Measurements from ENCODE around the gene CFAP119. TPM values are rescaled to one million over a fixed set of nuclear protein-coding genes. Genes with fewer than 3 reads are reported as not detected.

The CFAP119 gene
- total and polyA plus RNA-seq, 9 of the 15 experiments (the other 6 are each of a cell fraction or from before 2014, with no cell fraction given), result 5.5 to 33.7 (median 9.6) TPM

- TF ChIP-seq STAT6 (CRISPR knock-in tag; IDR thresholded peaks at IDR 0.05) (no peak), SMAD4 (CRISPR knock-in tag; conservative IDR thresholded peaks at IDR 0.05) (peak; percentile 73; the same call in 1 of the 2 replicates), FIP1L1 (IDR thresholded peaks at IDR 0.05; ENCODE audit: low read depth, low read length, poor library complexity, severe bottlenecking) (peak; percentile 69), CEBPB (tag; IDR thresholded peaks at IDR 0.05) (no peak), ZNF407 (IDR thresholded peaks at IDR 0.05; ENCODE audit: low read depth) (no peak), SRF (CRISPR knock-in tag; IDR thresholded peaks at IDR 0.05) (peak in 1 of 2 experiments; percentile 41; a peak in 1 of 4 replicates), MXI1 (IDR thresholded peaks at IDR 0.05; ENCODE audit: low read depth, low read length) (no peak), FOXO4 (CRISPR knock-in tag; IDR thresholded peaks at IDR 0.05) (no peak)
- TF ChIP-seq, protein P1, sequence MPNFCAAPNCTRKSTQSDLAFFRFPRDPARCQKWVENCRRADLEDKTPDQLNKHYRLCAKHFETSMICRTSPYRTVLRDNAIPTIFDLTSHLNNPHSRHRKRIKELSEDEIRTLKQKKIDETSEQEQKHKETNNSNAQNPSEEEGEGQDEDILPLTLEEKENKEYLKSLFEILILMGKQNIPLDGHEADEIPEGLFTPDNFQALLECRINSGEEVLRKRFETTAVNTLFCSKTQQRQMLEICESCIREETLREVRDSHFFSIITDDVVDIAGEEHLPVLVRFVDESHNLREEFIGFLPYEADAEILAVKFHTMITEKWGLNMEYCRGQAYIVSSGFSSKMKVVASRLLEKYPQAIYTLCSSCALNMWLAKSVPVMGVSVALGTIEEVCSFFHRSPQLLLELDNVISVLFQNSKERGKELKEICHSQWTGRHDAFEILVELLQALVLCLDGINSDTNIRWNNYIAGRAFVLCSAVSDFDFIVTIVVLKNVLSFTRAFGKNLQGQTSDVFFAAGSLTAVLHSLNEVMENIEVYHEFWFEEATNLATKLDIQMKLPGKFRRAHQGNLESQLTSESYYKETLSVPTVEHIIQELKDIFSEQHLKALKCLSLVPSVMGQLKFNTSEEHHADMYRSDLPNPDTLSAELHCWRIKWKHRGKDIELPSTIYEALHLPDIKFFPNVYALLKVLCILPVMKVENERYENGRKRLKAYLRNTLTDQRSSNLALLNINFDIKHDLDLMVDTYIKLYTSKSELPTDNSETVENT (CRISPR knock-in tag; IDR thresholded peaks at IDR 0.05), result peak; percentile 99
Measured at GRCh38 chr16:30805370-30806169, 43.7 kb upstream of the CFAP119 start (continued).

Data from K562 (cell line).